ENCODE results near the gene C5.
"Not testable (repeated sequence)": the region's sequence is repeated elsewhere in the genome, so short reads cannot be mapped to it uniquely, and the experiment has no call there.

The C5 gene

GRCh38 chr9:121069396-121069795, 19.3 kb upstream of the C5 start:
- DNase-seq (ENCODE audit: insufficient read length, low spot score) (no peak), FAIRE-seq (peak; percentile 43)
- TF ChIP-seq POLR2A (IDR thresholded peaks at IDR 0.05; ENCODE audit: low read depth, low read length), result no peak

DNA sequence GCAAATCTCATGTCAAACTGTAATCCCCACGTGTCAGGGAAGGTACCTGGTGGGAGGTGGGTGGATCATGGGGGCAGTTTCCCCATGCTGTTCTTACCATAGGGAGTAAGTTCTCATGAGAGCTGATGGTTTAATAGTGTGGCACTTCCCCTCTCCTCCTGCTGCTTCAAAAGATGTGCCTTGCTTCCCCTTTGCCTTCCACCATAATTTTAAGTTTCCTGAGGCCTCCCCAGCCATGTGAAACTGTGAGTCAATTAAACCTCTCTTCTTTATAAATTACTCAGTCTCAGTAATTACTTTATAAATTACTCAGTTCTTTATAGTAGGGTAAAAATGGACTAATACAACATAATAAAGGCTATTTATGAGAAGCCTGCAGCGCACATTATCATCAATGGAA, 17.6 kb upstream of the C5 start:
- peak; percentile 88 for FAIRE-seq
- TF ChIP-seq POLR2A (IDR thresholded peaks at IDR 0.05; ENCODE audit: low read depth, low read length), result no peak

GRCh38 chr9:121066850-121067249, 16.8 kb upstream of the C5 start:
- no peak for DNase-seq (ENCODE audit: insufficient read length, low spot score)
- TF ChIP-seq POLR2A (IDR thresholded peaks at IDR 0.05; ENCODE audit: low read depth, low read length), result no peak
- no peak for FAIRE-seq

More for the DNA sequence above, 17.6 kb upstream of the C5 start:
- no peak for DNase-seq (ENCODE audit: insufficient read length, low spot score)

GRCh38 chr9:121059998-121060636, 10.0 kb upstream of the C5 start:
- no peak for TF ChIP-seq POLR2A (IDR thresholded peaks at IDR 0.05; ENCODE audit: low read depth, low read length)
- peak; percentile 55 for DNase-seq (ENCODE audit: insufficient read length, low spot score)
- peak; percentile 100 for FAIRE-seq

DNA sequence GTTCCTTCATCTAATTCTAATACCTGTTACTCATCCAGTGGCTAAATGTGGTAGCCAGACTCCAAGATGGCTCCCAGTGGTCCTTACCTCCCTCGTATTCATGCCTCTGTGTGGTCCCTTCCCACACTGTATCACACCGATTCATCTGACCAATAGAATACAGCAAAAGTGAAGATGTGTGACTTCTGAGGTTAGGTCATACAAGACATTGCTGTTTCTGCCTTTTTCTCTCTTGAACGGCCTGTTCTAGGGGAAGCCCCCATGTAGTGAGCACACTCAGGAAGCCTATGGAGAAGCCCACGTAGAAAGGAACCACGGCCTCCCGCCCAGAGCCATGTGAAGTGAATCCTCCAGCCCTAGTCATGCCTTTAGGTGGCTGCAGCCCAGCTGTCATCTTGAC, 9.4 kb upstream of the C5 start:
- no peak for TF ChIP-seq POLR2A (IDR thresholded peaks at IDR 0.05; ENCODE audit: low read depth, low read length)
- DNase-seq (ENCODE audit: insufficient read length, low spot score) (no peak), FAIRE-seq (no peak)

GRCh38 chr9:121057821-121058220, 7.7 kb upstream of the C5 start:
- no peak for TF ChIP-seq POLR2A (IDR thresholded peaks at IDR 0.05; ENCODE audit: low read depth, low read length)
- DNase-seq (ENCODE audit: insufficient read length, low spot score) (no peak), FAIRE-seq (peak; percentile 70)

DNA sequence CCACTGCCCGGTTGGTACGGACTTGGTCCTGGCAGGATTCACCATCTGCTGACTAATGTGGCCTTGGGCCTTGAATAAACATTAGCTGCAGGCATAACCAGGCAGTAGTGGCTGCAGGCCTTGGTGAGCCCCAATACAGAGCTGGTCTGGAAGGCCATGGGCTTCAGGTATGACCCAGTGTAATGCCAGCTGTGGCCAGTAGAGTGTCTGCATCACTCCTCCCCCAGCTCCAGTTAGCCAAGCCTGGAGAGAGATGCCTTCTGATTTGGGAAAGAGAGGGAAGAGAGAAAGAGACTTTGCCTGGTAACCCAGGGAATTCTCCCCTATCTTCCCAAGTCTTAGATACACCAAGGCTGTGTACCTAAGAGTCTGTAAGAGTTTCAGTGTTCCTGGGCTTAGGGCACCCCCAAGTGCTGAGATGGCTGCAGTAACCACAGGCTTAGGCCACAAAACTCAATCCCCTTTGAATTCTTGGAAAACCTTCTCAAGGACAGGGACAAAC, 5.6 kb upstream of the C5 start:
- no peak for TF ChIP-seq POLR2A (IDR thresholded peaks at IDR 0.05; ENCODE audit: low read depth, low read length)
- DNase-seq (ENCODE audit: insufficient read length, low spot score), result no peak
- peak; percentile 45 for FAIRE-seq

GRCh38 chr9:121053544-121053943, 3.5 kb upstream of the C5 start:
- DNase-seq (ENCODE audit: insufficient read length, low spot score) (no peak), FAIRE-seq (peak; percentile 62)
- no peak for TF ChIP-seq POLR2A (IDR thresholded peaks at IDR 0.05; ENCODE audit: low read depth, low read length)

GRCh38 chr9:121048618-121049017, 1.5 kb downstream of the C5 start:
- DNase-seq (ENCODE audit: insufficient read length, low spot score), result no peak
- TF ChIP-seq POLR2A (IDR thresholded peaks at IDR 0.05; ENCODE audit: low read depth, low read length), result no peak

GRCh38 chr9:121048175-121048574, 1.9 kb downstream of the C5 start:
- no peak for TF ChIP-seq POLR2A (IDR thresholded peaks at IDR 0.05; ENCODE audit: low read depth, low read length)
- FAIRE-seq (no peak), DNase-seq (ENCODE audit: insufficient read length, low spot score) (no peak)

More at GRCh38 chr9:121048618-121049017, 1.5 kb downstream of the C5 start:
- FAIRE-seq, result peak; percentile 71

DNA sequence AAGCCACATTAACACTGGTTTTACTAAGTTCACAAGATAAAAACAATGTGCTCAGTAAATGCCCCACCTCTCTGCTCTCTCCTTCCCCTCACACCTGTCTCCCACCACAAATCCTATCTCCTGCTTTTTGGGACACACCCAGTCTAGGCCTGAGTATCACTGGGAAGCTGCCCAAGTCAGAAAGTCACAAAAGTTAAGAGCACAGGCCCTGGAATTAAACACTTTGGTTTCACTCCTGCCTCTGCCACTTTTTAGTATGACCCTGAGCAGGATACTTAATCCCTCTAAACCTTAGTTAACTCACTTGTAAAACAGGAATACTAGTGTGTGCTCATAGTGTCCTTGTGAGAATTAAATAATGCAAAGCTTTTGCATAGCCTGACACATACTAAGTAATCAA, 11.3 kb downstream of the C5 start:
- DNase-seq (ENCODE audit: insufficient read length, low spot score) (no peak), FAIRE-seq (peak; percentile 82)
- no peak for TF ChIP-seq POLR2A (IDR thresholded peaks at IDR 0.05; ENCODE audit: low read depth, low read length)

- FAIRE-seq (no peak), DNase-seq (ENCODE audit: insufficient read length, low spot score) (no peak)
- TF ChIP-seq POLR2A (IDR thresholded peaks at IDR 0.05; ENCODE audit: low read depth, low read length), result no peak
These were observed 11.7 kb downstream of the C5 start for GRCh38 chr9:121038362-121038761.

DNA sequence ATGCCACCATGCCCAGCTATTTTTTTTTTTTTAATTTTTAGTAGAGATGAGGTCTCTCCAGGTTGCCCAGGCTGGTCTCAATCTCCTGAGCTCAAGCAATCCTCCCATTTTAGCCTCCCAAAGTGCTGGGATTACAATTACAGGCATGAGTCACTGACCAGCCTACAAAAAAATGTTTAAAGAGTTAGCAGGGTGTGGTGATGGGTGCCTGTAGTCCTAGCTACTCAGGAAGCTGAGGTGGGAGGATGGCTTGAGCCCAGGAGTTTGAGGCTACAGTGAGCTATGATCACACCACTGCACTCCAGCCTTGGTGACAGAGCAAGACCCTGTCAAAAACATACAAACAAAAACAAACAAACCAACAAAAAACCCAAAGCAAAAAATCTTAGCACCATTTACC, 14.4 kb downstream of the C5 start:
- DNase-seq (ENCODE audit: insufficient read length, low spot score), result not testable (repeated sequence)
- peak; percentile 97 for FAIRE-seq

- DNase-seq (ENCODE audit: insufficient read length, low spot score) (no peak), FAIRE-seq (no peak)
- no peak for TF ChIP-seq POLR2A (IDR thresholded peaks at IDR 0.05; ENCODE audit: low read depth, low read length)
These were observed 15.5 kb downstream of the C5 start for GRCh38 chr9:121034529-121034928.

GRCh38 chr9:121029469-121029868, 20.6 kb downstream of the C5 start:
- FAIRE-seq (no peak), DNase-seq (ENCODE audit: insufficient read length, low spot score) (no peak)
- TF ChIP-seq POLR2A (IDR thresholded peaks at IDR 0.05; ENCODE audit: low read depth, low read length), result no peak

- not testable (repeated sequence) for DNase-seq (ENCODE audit: insufficient read length, low spot score); FAIRE-seq
These were observed 21.8 kb downstream of the C5 start for GRCh38 chr9:121028285-121028684.

All from H54 (cell line).